Thyroid gland (tissue), 4 donors: Measurements from ENCODE around the gene FMO1. TPM values are rescaled to one million over a fixed set of nuclear protein-coding genes. Genes with fewer than 3 reads are reported as not detected.
A peak's percentile ranks its signal among the peaks of the same experiment; 100 is the strongest.

Experiments used
- DNase-seq, 2 donors: peaks; one replicate each; pipeline ENCODE4 v3.0.0-alpha.2; 2019
- H3K27ac ChIP-seq, 3 donors: fragments of 200-600 bp; sonication (generic); 1 replicate in 2 of 3; 2 replicates in 1 of 3; pipeline ENCODE4 v1.5.1; 2016 to 2019; ENCODE audit warnings: mild to moderate bottlenecking in 1 of 3, moderate library complexity in 1 of 3
- H3K27me3 ChIP-seq: fragments of 200-600 bp; sonication (generic); one replicate; pipeline ENCODE4 v1.5.1; 2019
- H3K36me3 ChIP-seq, 2 donors: fragments of 200-600 bp; sonication (generic); one replicate each; pipeline ENCODE4 v1.5.1; 2016 to 2019
- H3K4me1 ChIP-seq, 2 donors: fragments of 200-600 bp; sonication (generic); one replicate each; pipeline ENCODE4 v1.5.1; 2017 to 2019
- H3K4me3 ChIP-seq, 3 donors: fragments of 200-600 bp; sonication (generic); replicated peaks in 1 of 3; 1 replicate in 2 of 3; 2 replicates in 1 of 3; pipeline ENCODE4 v1.5.1; 2016; ENCODE audit warnings: mild to moderate bottlenecking in 1 of 3
- H3K9me3 ChIP-seq: fragments of 200-600 bp; sonication (generic); one replicate; pipeline ENCODE4 v1.5.1; 2017
- CTCF ChIP-seq, 6 experiments: fragments of 200-600 bp in 3 of 6; fragments of 450-650 bp in 3 of 6; sonication (generic) in 3 of 6; IDR thresholded peaks; one replicate each; pipeline ENCODE4 v1.5.1; 2016 to 2019; ENCODE audit warnings: antibody characterized with exemption in 6 of 6, mild to moderate bottlenecking in 2 of 6, inconsistent platforms in 1 of 6, moderate library complexity in 1 of 6
- POLR2A ChIP-seq, 2 donors: fragments of 450-650 bp; IDR thresholded peaks; one replicate each; pipeline ENCODE4 v1.6.1; 2017; ENCODE audit warnings: antibody characterized with exemption in 2 of 2, mild to moderate bottlenecking in 2 of 2, moderate library complexity in 1 of 2
- WGBS, 2 donors: methylation state at CpG; one replicate each; pipeline ENCODE4 v1.1.5; 2017; 5-methylcytosine and 5-hydroxymethylcytosine counted together
- intact Hi-C: fragments of 100-400 bp; cut with DNase I; formaldehyde crosslinking; loops from one replicate; pipeline ENCODE4 v1.15.1; 2023
- total RNA-seq, 4 donors: library from RNA; depleted of rRNA; stranded (reverse); fragments of >200 nt; gene quantifications; one replicate each; pipeline ENCODE4 v1.2.3, GENCODE V29; 2016

The FMO1 gene
- total RNA-seq, 4 donors from 2014 or later = 0.81 to 6.9 (median 2.9) TPM

DNA sequence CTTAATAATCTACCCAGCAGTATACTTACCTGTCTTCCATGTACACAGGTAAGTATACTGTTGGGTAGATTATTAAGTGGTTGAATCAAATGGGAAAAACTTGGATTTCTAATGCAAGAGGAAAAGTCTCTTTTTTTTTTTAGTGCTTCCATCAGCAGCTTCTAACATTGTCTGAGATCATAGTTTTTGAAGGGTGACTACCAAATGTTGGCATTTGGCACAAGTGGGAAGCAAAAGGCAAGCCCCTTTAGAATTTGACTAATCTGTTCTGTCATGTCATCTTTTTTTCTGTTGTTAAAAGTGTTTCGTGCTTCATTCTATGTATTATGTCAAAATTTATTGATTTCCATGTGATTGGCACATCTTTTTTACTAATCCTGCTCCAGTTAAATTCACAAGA is 547 bp downstream of the FMO1 start:
- DNase-seq = no peak
- TF ChIP-seq POLR2A (IDR thresholded peaks at IDR 0.05) = no peak
- no peak for TF ChIP-seq CTCF (IDR thresholded peaks at IDR 0.05)
- H3K4me3 ChIP-seq = no peak overlapping the region
- H3K27ac ChIP-seq = no peak overlapping the region
- no peaks in the 10 kb centered on the region for H3K27me3 ChIP-seq
- H3K9me3 ChIP-seq = no peaks in the 10 kb centered on the region
- intact Hi-C loops = no loop called here
- no peaks in the 10 kb centered on the region for H3K4me1 ChIP-seq
- H3K36me3 ChIP-seq = no peaks in the 10 kb centered on the region
- WGBS, 2 donors = 92 to 95% methylated on average over 1 of the region's 1 CpG

DNA sequence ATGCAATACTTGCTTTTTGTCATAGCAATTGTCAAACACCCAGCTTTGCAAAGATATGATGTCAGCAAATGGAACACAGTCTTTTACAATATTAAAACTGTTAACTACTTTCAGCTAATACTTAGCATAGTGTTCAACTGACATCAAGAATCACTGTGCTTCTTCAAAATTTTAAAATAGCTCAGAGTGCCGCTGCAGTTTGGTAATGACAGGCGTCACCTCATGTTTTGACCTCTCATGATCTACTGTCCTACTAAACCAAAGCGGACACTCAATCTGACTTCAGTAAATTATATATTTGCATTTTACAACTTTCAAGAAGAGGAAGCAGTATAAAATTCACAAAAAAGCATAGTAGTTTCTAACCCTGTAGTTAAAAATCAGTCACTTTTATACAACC is 2.0 kb downstream of the FMO1 start:
- intact Hi-C loops = no loop called here
- no peak for DNase-seq
- Histone ChIP-seq H3K9me3 (no peaks in the 10 kb centered on the region), H3K27ac (no peak overlapping the region), H3K36me3 (no peaks in the 10 kb centered on the region), H3K4me1 (no peaks in the 10 kb centered on the region), H3K27me3 (no peaks in the 10 kb centered on the region), H3K4me3 (no peak overlapping the region)
- WGBS, 2 donors = 97% methylated on average over 3 of the region's 3 CpGs
- TF ChIP-seq POLR2A (IDR thresholded peaks at IDR 0.05) = no peak
- TF ChIP-seq CTCF (IDR thresholded peaks at IDR 0.05) = no peak

DNA sequence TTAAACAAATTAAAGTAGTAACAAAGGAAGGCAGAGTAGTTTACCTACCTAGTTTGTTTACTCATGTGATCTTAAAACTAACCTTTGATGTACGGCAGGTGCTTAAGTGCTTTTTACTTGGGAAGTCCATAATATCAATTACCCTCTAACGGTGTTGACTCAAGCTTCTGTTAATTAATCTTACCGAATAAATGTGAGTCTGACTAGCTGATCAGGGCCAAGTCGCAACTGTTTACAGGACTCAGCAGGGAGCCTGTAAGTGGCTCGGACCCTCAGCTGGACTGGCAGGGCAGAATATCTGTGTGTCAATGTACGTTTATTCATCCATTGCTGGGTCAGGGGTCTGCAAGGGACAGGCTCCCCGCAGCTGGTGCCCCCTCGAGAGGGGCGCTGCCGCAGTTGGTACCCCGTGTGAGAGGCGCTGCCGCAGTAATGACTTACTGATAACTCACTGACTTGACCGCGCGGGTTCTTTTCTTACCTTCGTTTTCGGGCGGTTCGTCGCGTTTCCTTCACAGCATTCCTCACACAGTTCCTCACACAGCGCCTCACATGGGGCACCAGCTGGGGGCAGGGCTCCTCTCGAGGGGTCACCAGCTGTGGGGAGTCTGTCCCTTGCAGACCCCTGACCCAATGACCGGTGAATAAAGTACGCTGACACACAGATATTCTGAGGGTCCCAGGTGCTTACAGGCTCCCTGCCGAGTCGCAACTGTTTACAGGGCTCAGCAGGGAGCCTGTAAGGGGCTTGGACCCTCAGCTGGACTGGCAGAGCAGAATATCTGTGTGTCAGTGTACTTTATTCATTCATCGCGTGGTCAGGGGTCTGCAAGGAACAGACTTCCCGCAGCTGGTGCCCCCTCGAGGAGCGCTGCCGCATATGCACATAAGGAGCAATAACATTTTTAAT is 3.0 kb downstream of the FMO1 start:
- Histone ChIP-seq H3K36me3 (no peaks in the 10 kb centered on the region), H3K27ac (peak overlapping the region in 1 of 3 donors; percentile 17), H3K4me1 (no peaks in the 10 kb centered on the region), H3K9me3 (no peaks in the 10 kb centered on the region), H3K4me3 (peak overlapping the region in 2 of 3 donors; percentile 8 to 16), H3K27me3 (no peaks in the 10 kb centered on the region)
- intact Hi-C loops = no loop called here
- peak in 1 of 2 donors; percentile 6 for DNase-seq
- 10% methylated on average over 25 to 32 of the region's 34 CpGs for WGBS, 2 donors
- TF ChIP-seq CTCF (IDR thresholded peaks at IDR 0.05) (peak in 1 of 6 experiments; percentile 37), POLR2A (IDR thresholded peaks at IDR 0.05) (no peak)

DNA sequence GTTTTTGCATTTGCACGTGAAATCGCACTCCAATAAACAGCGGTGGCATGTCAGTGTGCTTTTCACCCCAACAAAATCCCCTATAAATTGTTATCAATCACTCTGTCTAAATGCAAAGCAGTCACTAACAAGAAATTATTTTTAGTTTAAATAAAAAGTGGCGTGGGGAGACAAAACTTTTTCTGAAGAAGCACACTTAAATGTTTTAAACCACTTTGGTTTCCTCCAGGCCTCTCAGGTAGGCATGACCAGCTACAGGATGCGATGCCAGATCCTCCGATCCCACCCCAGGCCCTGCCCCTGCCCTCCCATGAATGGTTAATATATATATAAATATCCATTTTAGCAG is 3.6 kb downstream of the FMO1 start:
- Histone ChIP-seq H3K27ac (no peak overlapping the region), H3K4me3 (no peak overlapping the region), H3K27me3 (no peaks in the 10 kb centered on the region), H3K36me3 (no peaks in the 10 kb centered on the region), H3K9me3 (no peaks in the 10 kb centered on the region), H3K4me1 (no peaks in the 10 kb centered on the region)
- TF ChIP-seq POLR2A (IDR thresholded peaks at IDR 0.05) = no peak
- no peak for TF ChIP-seq CTCF (IDR thresholded peaks at IDR 0.05)
- no peak for DNase-seq
- 36 to 41% methylated on average over 6 of the region's 6 CpGs for WGBS, 2 donors
- intact Hi-C loops = no loop called here

DNA sequence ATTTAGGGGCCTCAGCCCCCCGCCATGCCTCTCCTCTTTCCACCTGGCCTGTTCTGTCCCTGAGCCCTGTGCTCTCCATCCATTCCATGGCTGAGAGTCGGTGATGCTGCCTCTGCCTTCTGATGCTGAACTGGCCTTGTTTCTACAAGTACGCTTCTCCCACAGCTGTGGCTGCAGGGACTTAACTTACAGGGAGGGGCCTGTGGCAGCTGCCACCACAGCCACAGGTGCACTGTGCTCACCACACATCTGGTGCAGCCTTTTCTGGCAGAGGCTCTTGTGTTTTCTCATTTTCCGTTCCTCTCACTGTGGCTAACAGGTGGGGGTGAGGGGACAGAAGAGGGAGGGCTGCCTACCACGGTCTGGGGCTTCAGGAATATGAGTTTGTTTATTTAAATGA is 4.2 kb downstream of the FMO1 start:
- no peaks in the 10 kb centered on the region for H3K36me3 ChIP-seq
- H3K27me3 ChIP-seq = no peaks in the 10 kb centered on the region
- TF ChIP-seq POLR2A (IDR thresholded peaks at IDR 0.05) = no peak
- TF ChIP-seq CTCF (IDR thresholded peaks at IDR 0.05) = no peak
- intact Hi-C loops = no loop called here
- H3K4me3 ChIP-seq = no peak overlapping the region
- whole genome bisulfite sequencing, 2 donors = 84 to 90% methylated on average over 5 of the region's 5 CpGs
- no peaks in the 10 kb centered on the region for H3K4me1 ChIP-seq
- no peaks in the 10 kb centered on the region for H3K9me3 ChIP-seq
- DNase-seq = no peak
- H3K27ac ChIP-seq = no peak overlapping the region
